ENCODE data around the gene EDIL3. TPM values are rescaled to one million over a fixed set of nuclear protein-coding genes. Genes with fewer than 3 reads are reported as not detected.
"Not testable (repeated sequence)": the region's sequence is repeated elsewhere in the genome, so short reads cannot be mapped to it uniquely, and the experiment has no call there.

The EDIL3 gene
- total and polyA plus RNA-seq, 4 donors = 8.3 to 66.0 (median 11.0) TPM

- Histone ChIP-seq H3K4me1 (ENCODE audit: control insufficient read depth in 5 of 5, insufficient read depth in 5 of 5, low read length in 5 of 5) (no peaks in the 10 kb centered on the region), H3K9me3 (ENCODE audit: control insufficient read depth in 4 of 4, insufficient read depth in 3 of 4, low read length in 3 of 4) (no peaks in the 10 kb centered on the region), H3K27ac (ENCODE audit: low read depth in 1 of 2, low read length in 1 of 2) (no peak overlapping the region), H3K36me3 (ENCODE audit: control insufficient read depth in 4 of 4, insufficient read depth in 4 of 4, low read length in 4 of 4) (no peaks in the 10 kb centered on the region), H3K27me3 (ENCODE audit: control insufficient read depth in 3 of 3, insufficient read depth in 3 of 3, low read length in 2 of 3) (no peaks in the 10 kb centered on the region), H3K9ac (ENCODE audit: insufficient read depth in 1 of 2, low read length in 2 of 2) (no peak overlapping the region), H3K4me3 (no peak overlapping the region)
- 92 to 97% methylated on average over 1 of the region's 1 CpG for WGBS, 2 donors
- DNase-seq = no peak
- no peak for TF ChIP-seq CTCF (IDR thresholded peaks at IDR 0.05; ENCODE audit: control extremely low read depth, extremely low read depth)
- ATAC-seq (ENCODE audit: insufficient read depth, low FRiP score) = no peak
Measured at GRCh38 chr5:84036842-84037241, 347.8 kb downstream of the EDIL3 start.

- H3K4me1 ChIP-seq (ENCODE audit: control insufficient read depth in 5 of 5, insufficient read depth in 5 of 5, low read length in 5 of 5) = no peaks in the 10 kb centered on the region
- H3K4me3 ChIP-seq = no peak overlapping the region
- TF ChIP-seq CTCF (IDR thresholded peaks at IDR 0.05; ENCODE audit: control extremely low read depth, extremely low read depth) = no peak
- H3K9ac ChIP-seq (ENCODE audit: insufficient read depth in 1 of 2, low read length in 2 of 2) = no peak overlapping the region
- H3K36me3 ChIP-seq (ENCODE audit: control insufficient read depth in 4 of 4, insufficient read depth in 4 of 4, low read length in 4 of 4) = peaks cover 0 to 3% (median 0%) of the 10 kb centered on the region in 4 donors
- H3K27me3 ChIP-seq (ENCODE audit: control insufficient read depth in 3 of 3, insufficient read depth in 3 of 3, low read length in 2 of 3) = no peaks in the 10 kb centered on the region
- H3K27ac ChIP-seq (ENCODE audit: low read depth in 1 of 2, low read length in 1 of 2) = no peak overlapping the region
- no peak for DNase-seq
- peaks cover 0 to 1% (median 0%) of the 10 kb centered on the region in 4 donors for H3K9me3 ChIP-seq (ENCODE audit: control insufficient read depth in 4 of 4, insufficient read depth in 3 of 4, low read length in 3 of 4)
- ATAC-seq (ENCODE audit: insufficient read depth, low FRiP score) = no peak
Measured at GRCh38 chr5:84032324-84032723, 352.4 kb downstream of the EDIL3 start.

- 87 to 91% methylated on average over 4 of the region's 4 CpGs for WGBS, 2 donors
- no peak for ATAC-seq (ENCODE audit: insufficient read depth, low FRiP score)
Measured at GRCh38 chr5:84028093-84028492, 356.6 kb downstream of the EDIL3 start.

GRCh38 chr5:84018521-84018920, 366.2 kb downstream of the EDIL3 start:
- H3K9me3 ChIP-seq (ENCODE audit: control insufficient read depth in 4 of 4, insufficient read depth in 3 of 4, low read length in 3 of 4); H3K36me3 ChIP-seq (ENCODE audit: control insufficient read depth in 4 of 4, insufficient read depth in 4 of 4, low read length in 4 of 4); H3K27me3 ChIP-seq (ENCODE audit: control insufficient read depth in 3 of 3, insufficient read depth in 3 of 3, low read length in 2 of 3); H3K4me3 ChIP-seq; ATAC-seq (ENCODE audit: insufficient read depth, low FRiP score); H3K27ac ChIP-seq (ENCODE audit: low read depth in 1 of 2, low read length in 1 of 2); H3K9ac ChIP-seq (ENCODE audit: insufficient read depth in 1 of 2, low read length in 2 of 2); H3K4me1 ChIP-seq (ENCODE audit: control insufficient read depth in 5 of 5, insufficient read depth in 5 of 5, low read length in 5 of 5); DNase-seq: not testable (repeated sequence)
- 90 to 93% methylated on average over 2 of the region's 3 CpGs for WGBS, 2 donors

More at GRCh38 chr5:84028093-84028492, 356.6 kb downstream of the EDIL3 start:
- H3K4me3 ChIP-seq = no peak overlapping the region
- H3K4me1 ChIP-seq (ENCODE audit: control insufficient read depth in 5 of 5, insufficient read depth in 5 of 5, low read length in 5 of 5) = no peaks in the 10 kb centered on the region
- H3K27me3 ChIP-seq (ENCODE audit: control insufficient read depth in 3 of 3, insufficient read depth in 3 of 3, low read length in 2 of 3) = no peaks in the 10 kb centered on the region
- TF ChIP-seq CTCF (IDR thresholded peaks at IDR 0.05; ENCODE audit: control extremely low read depth, extremely low read depth) = no peak
- DNase-seq = no peak
- H3K9me3 ChIP-seq (ENCODE audit: control insufficient read depth in 4 of 4, insufficient read depth in 3 of 4, low read length in 3 of 4) = peaks cover 0 to 1% (median 0%) of the 10 kb centered on the region in 4 donors
- H3K27ac ChIP-seq (ENCODE audit: low read depth in 1 of 2, low read length in 1 of 2) = no peak overlapping the region
- H3K36me3 ChIP-seq (ENCODE audit: control insufficient read depth in 4 of 4, insufficient read depth in 4 of 4, low read length in 4 of 4) = peaks cover 0 to 3% (median 0%) of the 10 kb centered on the region in 4 donors
- H3K9ac ChIP-seq (ENCODE audit: insufficient read depth in 1 of 2, low read length in 2 of 2) = no peak overlapping the region

All from lung (tissue), 12 donors.